Naive thymus-derived CD4-positive, alpha-beta T cell (primary cell): ENCODE data around the gene DCUN1D3. TPM values are rescaled to one million over a fixed set of nuclear protein-coding genes. Genes with fewer than 3 reads are reported as not detected.
A peak's percentile ranks its signal among the peaks of the same experiment; 100 is the strongest.

ENCODE experiments used
- ATAC-seq: fragments of 150-1000 bp; cut with Tn5 transposase; 2 replicates; pipeline ENCODE4 v1.10.0; 2021; ENCODE audit warnings: mild to moderate bottlenecking, moderate library complexity
- CTCF ChIA-PET: fragments of 350-600 bp; sonication (Branson Sonifier 250); formaldehyde crosslinking; loops from one replicate; lab custom pipeline; 2021; ENCODE audit warnings: antibody characterized with exemption; lab: Charles Lee
- POLR2A ChIA-PET: fragments of 350-600 bp; sonication (Branson Sonifier 250); formaldehyde crosslinking; loops from one replicate; lab custom pipeline; 2021; ENCODE audit warnings: antibody characterized with exemption, inconsistent platforms; lab: Charles Lee
- DNase-seq, 9 donors: peaks; one replicate each; pipeline versions ENCODE4 v3.0.0 to v3.0.0-alpha.2; 2020 to 2022; ENCODE audit warnings: mixed read lengths in 1 of 9
- H3K27ac ChIP-seq: one replicate; pipeline ENCODE4 v1.7.0; 2013; ENCODE audit warnings: mild to moderate bottlenecking, low read depth, low read length, moderate library complexity
- H3K27me3 ChIP-seq, 2 donors: one replicate each; pipeline ENCODE4 v1.7.0; 2013; ENCODE audit warnings: low read length in 2 of 2, mild to moderate bottlenecking in 2 of 2, moderate library complexity in 2 of 2; ENCODE audit not compliant: control insufficient read depth in 2 of 2, insufficient read depth in 2 of 2
- H3K36me3 ChIP-seq, 3 experiments: 1 replicate in 2 of 3; 2 replicates in 1 of 3; pipeline ENCODE4 v1.7.0; 2013; ENCODE audit warnings: low read length in 3 of 3, mild to moderate bottlenecking in 3 of 3, moderate library complexity in 1 of 3; ENCODE audit not compliant: insufficient read depth in 3 of 3, control insufficient read depth in 2 of 3
- H3K4me1 ChIP-seq, 2 donors: one replicate each; pipeline ENCODE4 v1.7.0; 2013; ENCODE audit warnings: low read length in 2 of 2, mild to moderate bottlenecking in 2 of 2, moderate library complexity in 1 of 2; ENCODE audit not compliant: control insufficient read depth in 2 of 2, insufficient read depth in 2 of 2
- H3K4me3 ChIP-seq: 2 replicates; pipeline ENCODE4 v1.7.0; 2013; ENCODE audit warnings: mild to moderate bottlenecking, low read length
- H3K9me3 ChIP-seq, 3 experiments: 1 replicate in 2 of 3; 2 replicates in 1 of 3; pipeline ENCODE4 v1.7.0; 2013; ENCODE audit warnings: low read length in 3 of 3; ENCODE audit not compliant: control insufficient read depth in 2 of 3
- H3K27ac Mint-ChIP-seq, 9 donors: one replicate each; pipeline ENCODE4 v1.8.0; 2020 to 2022; ENCODE audit warnings: mixed read lengths in 9 of 9, mild to moderate bottlenecking in 8 of 9, moderate library complexity in 5 of 9, inconsistent platforms in 2 of 9
- H3K27me3 Mint-ChIP-seq, 5 donors: one replicate each; pipeline ENCODE4 v1.8.0; 2021 to 2022; ENCODE audit warnings: mixed read lengths in 5 of 5, mild to moderate bottlenecking in 1 of 5
- H3K36me3 Mint-ChIP-seq, 5 donors: one replicate each; pipeline ENCODE4 v1.8.0; 2020 to 2022; ENCODE audit warnings: mixed read lengths in 5 of 5, mild to moderate bottlenecking in 3 of 5, inconsistent platforms in 1 of 5
- H3K4me1 Mint-ChIP-seq, 7 donors: one replicate each; pipeline ENCODE4 v1.8.0; 2020 to 2022; ENCODE audit warnings: mixed read lengths in 7 of 7, mild to moderate bottlenecking in 3 of 7, inconsistent platforms in 1 of 7
- H3K4me3 Mint-ChIP-seq, 10 donors: one replicate each; pipeline ENCODE4 v1.8.0; 2020 to 2022; ENCODE audit warnings: mild to moderate bottlenecking in 10 of 10, mixed read lengths in 10 of 10, moderate library complexity in 6 of 10, inconsistent platforms in 2 of 10
- H3K9me3 Mint-ChIP-seq, 11 donors: one replicate each; pipeline ENCODE4 v1.8.0; 2020 to 2022; ENCODE audit warnings: mixed read lengths in 11 of 11, mild to moderate bottlenecking in 4 of 11, inconsistent platforms in 1 of 11, moderate library complexity in 1 of 11
- intact Hi-C, 2 donors: fragments of 100-400 bp; cut with micrococcal nuclease; formaldehyde crosslinking; loops; one replicate each; pipeline ENCODE4 v1.15.1; 2023
- polyA plus RNA-seq, 2 donors: library from polyadenylated mRNA; unstranded; fragments of 300-500 nt; fragmentation: Illumina TruSeq; gene quantifications; one replicate each; pipeline ENCODE4 v1.2.3, GENCODE V29; 2021
- total RNA-seq, 6 experiments: library from RNA in 5 of 6; stranded (reverse) in 5 of 6; gene quantifications; 1 replicate in 5 of 6; 2 replicates in 1 of 6; pipeline ENCODE4 v1.2.3 and lab custom pipeline; 2021 to 2026

DCUN1D3 gene
- total and polyA plus RNA-seq, 7 experiments from 2014 or later: 0.82 to 15.7 (median 5.1) TPM

- POLR2A ChIA-PET: interaction anchor here (1.7 kb wide), 1 partner anchor 20 kb away, joined by 6 read pairs; the partner anchor contains the start of genes DCUN1D3 and LYRM1
- Mint-ChIP-seq H3K27me3 (no peaks in the 10 kb centered on the region), H3K27ac (peak overlapping the region in 3 of 9 donors; percentile 7 to 48 (median 46)), H3K9me3 (peaks cover 0 to 5% (median 0%) of the 10 kb centered on the region in 11 donors), H3K4me1 (peaks cover 15 to 65% (median 25%) of the 10 kb centered on the region in 7 donors), H3K4me3 (peak overlapping the region in 1 of 10 donors; percentile 45), H3K36me3 (peaks cover 0 to 31% (median 6%) of the 10 kb centered on the region in 5 donors)
- no peak overlapping the region for H3K27ac ChIP-seq
- CTCF ChIA-PET: no interaction called here
- ATAC-seq (no peak), DNase-seq (no peak)
- H3K36me3 ChIP-seq: peaks cover 0 to 5% (median 0%) of the 10 kb centered on the region in 3 experiments
- no peak overlapping the region for H3K4me3 ChIP-seq
- no peaks in the 10 kb centered on the region for H3K9me3 ChIP-seq
- H3K4me1 ChIP-seq: peaks cover 8 to 14% of the 10 kb centered on the region in 2 donors
- H3K27me3 ChIP-seq: no peaks in the 10 kb centered on the region
- intact Hi-C loops: no loop called here
These were observed 20.8 kb downstream of the DCUN1D3 start for GRCh38 chr16:20879175-20880040.

- ChIA-PET CTCF (no interaction called here), POLR2A (interaction anchor here (1.7 kb wide), 1 partner anchor 21 kb away, joined by 6 read pairs; the partner anchor contains the start of genes DCUN1D3 and LYRM1)
- Histone ChIP-seq H3K4me1 (peaks cover 13 to 19% of the 10 kb centered on the region in 2 donors), H3K9me3 (no peaks in the 10 kb centered on the region), H3K4me3 (no peak overlapping the region), H3K36me3 (peaks cover 0 to 5% (median 0%) of the 10 kb centered on the region in 3 experiments), H3K27ac (no peak overlapping the region), H3K27me3 (no peaks in the 10 kb centered on the region)
- H3K4me3 Mint-ChIP-seq: no peak overlapping the region
- intact Hi-C loops: no loop called here
- peak overlapping the region in 1 of 9 donors; percentile 22 for H3K27ac Mint-ChIP-seq
- no peaks in the 10 kb centered on the region for H3K27me3 Mint-ChIP-seq
- ATAC-seq (no peak), DNase-seq (no peak)
- peaks cover 0 to 26% (median 0%) of the 10 kb centered on the region in 5 donors for H3K36me3 Mint-ChIP-seq
- H3K4me1 Mint-ChIP-seq: peaks cover 17 to 66% (median 26%) of the 10 kb centered on the region in 7 donors
- peaks cover 0 to 5% (median 0%) of the 10 kb centered on the region in 11 donors for H3K9me3 Mint-ChIP-seq
These were observed 21.4 kb downstream of the DCUN1D3 start for GRCh38 chr16:20878682-20879147.

GRCh38 chr16:20875355-20875650 lies 24.9 kb downstream of the DCUN1D3 start:
- no peak overlapping the region for H3K4me3 ChIP-seq
- Mint-ChIP-seq H3K9me3 (peaks cover 0 to 5% (median 0%) of the 10 kb centered on the region in 11 donors), H3K27me3 (no peaks in the 10 kb centered on the region), H3K4me1 (peaks cover 30 to 83% (median 44%) of the 10 kb centered on the region in 7 donors), H3K27ac (peak overlapping the region; percentile 37 to 99 (median 92)), H3K4me3 (peak overlapping the region in 6 of 10 donors; percentile 3 to 85 (median 13)), H3K36me3 (peaks cover 0 to 30% (median 0%) of the 10 kb centered on the region in 5 donors)
- no peak overlapping the region for H3K27ac ChIP-seq
- H3K36me3 ChIP-seq: peaks cover 0 to 5% (median 0%) of the 10 kb centered on the region in 3 experiments
- DNase-seq: no peak
- peaks cover 18 to 27% of the 10 kb centered on the region in 2 donors for H3K4me1 ChIP-seq
- CTCF ChIA-PET: interaction anchor here (0.8 to 2.7 kb wide), 7 partner anchors 13 to 69 kb away, joined by 3 to 18 read pairs (median 3); partner anchors contain the start of genes ERI2 and REXO5
- POLR2A ChIA-PET: interaction anchor here (0.7 to 1.0 kb wide), 2 partner anchors 76 to 137 kb away, joined by 3 read pairs; no protein-coding TSS in a partner anchor
- intact Hi-C loops: loop anchor here (1.0 to 2.0 kb wide), 4 partner anchors 25 to 69 kb away; partner anchors contain the start of genes DCUN1D3 (in 1 of the 2), ERI2 (in 1 of the 2), LYRM1 (in 1 of the 2) and REXO5 (in 1 of the 2)
- no peak for ATAC-seq
- H3K27me3 ChIP-seq: no peaks in the 10 kb centered on the region
- no peaks in the 10 kb centered on the region for H3K9me3 ChIP-seq

GRCh38 chr16:20874088-20874581 lies 26.0 kb downstream of the DCUN1D3 start:
- peak overlapping the region; percentile 62 for H3K27ac ChIP-seq
- no peaks in the 10 kb centered on the region for H3K9me3 ChIP-seq
- H3K36me3 Mint-ChIP-seq: peaks cover 0 to 30% (median 3%) of the 10 kb centered on the region in 5 donors
- peak overlapping the region in 9 of 10 donors; percentile 67 to 85 (median 81) for H3K4me3 Mint-ChIP-seq
- H3K4me1 Mint-ChIP-seq: peaks cover 30 to 84% (median 40%) of the 10 kb centered on the region in 7 donors
- H3K4me1 ChIP-seq: peaks cover 18 to 27% of the 10 kb centered on the region in 2 donors
- ChIA-PET POLR2A (interaction anchor here (1.0 to 1.9 kb wide), 4 partner anchors 16 to 29 kb away, joined by 3 to 12 read pairs (median 4); partner anchors contain the start of genes DCUN1D3 and LYRM1), CTCF (interaction anchor here (0.8 to 2.7 kb wide), 7 partner anchors 9 to 29 kb away, joined by 3 to 18 read pairs (median 4); partner anchors contain the start of gene LYRM1)
- ATAC-seq (no peak), DNase-seq (no peak)
- intact Hi-C loops: loop anchor here (1.0 to 2.0 kb wide), 4 partner anchors 23 to 67 kb away; partner anchors contain the start of genes DCUN1D3 (in 2 of the 2), LYRM1 (in 2 of the 2), ERI2 (in 1 of the 2) and REXO5 (in 1 of the 2)
- peak overlapping the region; percentile 35 for H3K4me3 ChIP-seq
- H3K27me3 ChIP-seq: no peaks in the 10 kb centered on the region
- H3K27ac Mint-ChIP-seq: peak overlapping the region; percentile 37 to 99 (median 92)
- peaks cover 0 to 5% (median 0%) of the 10 kb centered on the region in 3 experiments for H3K36me3 ChIP-seq
- H3K9me3 Mint-ChIP-seq: peaks cover 0 to 5% (median 0%) of the 10 kb centered on the region in 11 donors
- no peaks in the 10 kb centered on the region for H3K27me3 Mint-ChIP-seq

GRCh38 chr16:20873331-20873730 lies 26.8 kb downstream of the DCUN1D3 start:
- H3K9me3 Mint-ChIP-seq: peaks cover 0 to 5% (median 0%) of the 10 kb centered on the region in 11 donors
- Histone ChIP-seq H3K9me3 (no peaks in the 10 kb centered on the region), H3K4me1 (peaks cover 18 to 27% of the 10 kb centered on the region in 2 donors), H3K27me3 (no peaks in the 10 kb centered on the region), H3K27ac (peak overlapping the region; percentile 62), H3K4me3 (no peak overlapping the region), H3K36me3 (peaks cover 0 to 1% (median 0%) of the 10 kb centered on the region in 3 experiments)
- H3K4me1 Mint-ChIP-seq: peaks cover 30 to 81% (median 44%) of the 10 kb centered on the region in 7 donors
- no peak for ATAC-seq
- H3K4me3 Mint-ChIP-seq: peak overlapping the region in 9 of 10 donors; percentile 50 to 85 (median 81)
- intact Hi-C loops: no loop called here
- no peak for DNase-seq
- peak overlapping the region; percentile 37 to 99 (median 92) for H3K27ac Mint-ChIP-seq
- ChIA-PET POLR2A (interaction anchor here (0.7 to 1.9 kb wide), 4 partner anchors 20 to 1768 kb away, joined by 3 to 12 read pairs (median 3); partner anchors contain the start of genes DCUN1D3 and LYRM1), CTCF (interaction anchor here (1.1 to 2.7 kb wide), 3 partner anchors 8 to 28 kb away, joined by 4 to 18 read pairs (median 5); no protein-coding TSS in a partner anchor)
- peaks cover 0 to 31% (median 6%) of the 10 kb centered on the region in 5 donors for H3K36me3 Mint-ChIP-seq
- H3K27me3 Mint-ChIP-seq: no peaks in the 10 kb centered on the region
